Measurements from ENCODE around the gene VMP1.
"Not testable (repeated sequence)": the region's sequence is repeated elsewhere in the genome, so short reads cannot be mapped to it uniquely, and the experiment has no call there.

The VMP1 gene

GRCh38 chr17:59841091-59841881 is 133.8 kb downstream of the VMP1 start:
- DNase-seq (ENCODE audit: low read depth), result peak; percentile 44

DNA sequence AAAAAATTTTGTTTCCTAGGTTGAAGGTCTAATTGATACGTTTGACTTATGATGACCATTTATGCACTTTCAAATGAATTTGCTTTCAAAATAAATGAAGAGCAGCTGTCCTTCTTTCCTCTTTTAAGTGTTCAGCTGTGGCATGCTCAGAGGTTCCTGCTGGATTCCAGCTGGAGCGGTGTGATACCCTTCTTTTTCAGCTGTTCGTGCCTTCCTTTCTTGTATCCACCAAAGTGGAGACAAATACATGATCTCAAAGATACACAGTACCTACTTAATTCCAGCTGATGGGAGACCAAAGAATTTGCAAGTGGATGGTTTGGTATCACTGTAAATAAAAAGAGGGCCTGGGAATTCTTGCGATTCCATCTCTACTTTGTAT is 134.4 kb downstream of the VMP1 start:
- not testable (repeated sequence) for DNase-seq (ENCODE audit: low read depth)

- DNase-seq (ENCODE audit: low read depth), result peak; percentile 97
These were observed 135.6 kb downstream of the VMP1 start for GRCh38 chr17:59842901-59843652.

DNA sequence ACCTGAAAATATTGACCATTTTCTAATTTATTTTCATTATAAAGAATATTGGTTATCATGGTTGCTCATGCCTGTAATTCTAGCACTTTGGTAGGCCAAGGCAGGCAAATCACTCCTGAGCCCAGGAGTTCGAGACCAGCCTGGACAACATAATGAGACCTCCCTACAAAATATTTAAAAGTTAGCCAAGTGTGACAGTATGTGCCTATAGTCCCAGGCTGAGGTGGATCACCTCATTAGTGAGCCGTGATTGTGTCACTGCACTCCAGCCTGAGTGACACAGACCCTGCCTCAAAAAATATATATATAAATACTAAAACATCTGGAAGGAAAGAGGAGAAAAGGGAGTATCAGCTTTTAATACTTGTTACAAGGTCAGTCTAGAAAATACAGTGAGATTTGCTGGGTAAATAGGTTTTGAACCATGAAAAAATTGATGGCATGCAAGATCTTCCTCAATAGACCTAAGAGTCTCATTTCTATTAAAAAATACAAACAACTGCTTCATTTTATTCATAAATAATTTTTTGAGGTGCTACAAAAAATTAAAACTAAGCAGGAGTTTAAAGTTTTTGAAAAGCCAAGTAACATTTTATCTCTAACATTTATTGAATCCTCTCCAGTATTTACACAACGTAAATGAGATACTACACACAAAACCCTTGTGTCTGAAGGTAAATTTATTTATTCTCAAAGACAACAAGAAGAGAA is 137.6 kb downstream of the VMP1 start:
- DNase-seq (ENCODE audit: low read depth), result peak; percentile 69

DNA sequence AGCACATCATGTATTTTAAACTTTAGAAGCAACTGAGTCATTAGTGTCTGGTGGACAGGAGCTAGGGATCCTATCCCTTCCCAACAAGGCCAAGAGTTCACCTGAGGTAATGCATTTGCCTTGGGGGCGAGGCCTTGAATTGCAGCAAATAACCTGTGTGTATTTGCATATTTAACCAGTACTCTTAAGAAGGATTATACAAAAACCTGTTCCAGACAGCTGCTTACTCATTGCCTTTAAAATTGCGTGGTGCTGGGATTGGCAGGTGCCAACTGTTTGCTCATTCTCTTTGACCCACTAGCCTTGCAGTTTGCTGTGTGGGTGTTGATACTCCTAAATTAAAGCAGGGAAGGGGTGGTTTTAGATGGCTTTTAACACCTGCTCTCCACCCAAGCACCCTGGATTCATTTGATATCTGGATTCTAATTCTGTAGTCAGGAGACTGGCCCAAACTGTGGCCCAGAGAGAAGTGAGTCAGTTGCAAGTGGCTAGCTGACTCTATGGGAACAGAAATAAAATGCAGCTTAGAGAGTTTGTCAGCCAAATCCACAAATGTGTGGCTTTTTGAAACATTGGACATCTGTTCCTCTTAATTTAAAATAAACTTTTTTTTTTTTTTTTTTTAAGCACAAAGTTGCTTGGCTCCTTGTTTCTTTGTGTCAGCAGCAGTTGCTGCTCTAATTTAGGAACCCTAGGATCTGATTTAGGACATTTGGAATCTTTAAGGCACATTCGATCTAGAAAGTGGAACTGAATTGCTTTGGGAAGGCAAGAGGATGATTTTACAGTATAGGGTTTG is 138.3 kb downstream of the VMP1 start:
- peak; percentile 84 for DNase-seq (ENCODE audit: low read depth)

DNA sequence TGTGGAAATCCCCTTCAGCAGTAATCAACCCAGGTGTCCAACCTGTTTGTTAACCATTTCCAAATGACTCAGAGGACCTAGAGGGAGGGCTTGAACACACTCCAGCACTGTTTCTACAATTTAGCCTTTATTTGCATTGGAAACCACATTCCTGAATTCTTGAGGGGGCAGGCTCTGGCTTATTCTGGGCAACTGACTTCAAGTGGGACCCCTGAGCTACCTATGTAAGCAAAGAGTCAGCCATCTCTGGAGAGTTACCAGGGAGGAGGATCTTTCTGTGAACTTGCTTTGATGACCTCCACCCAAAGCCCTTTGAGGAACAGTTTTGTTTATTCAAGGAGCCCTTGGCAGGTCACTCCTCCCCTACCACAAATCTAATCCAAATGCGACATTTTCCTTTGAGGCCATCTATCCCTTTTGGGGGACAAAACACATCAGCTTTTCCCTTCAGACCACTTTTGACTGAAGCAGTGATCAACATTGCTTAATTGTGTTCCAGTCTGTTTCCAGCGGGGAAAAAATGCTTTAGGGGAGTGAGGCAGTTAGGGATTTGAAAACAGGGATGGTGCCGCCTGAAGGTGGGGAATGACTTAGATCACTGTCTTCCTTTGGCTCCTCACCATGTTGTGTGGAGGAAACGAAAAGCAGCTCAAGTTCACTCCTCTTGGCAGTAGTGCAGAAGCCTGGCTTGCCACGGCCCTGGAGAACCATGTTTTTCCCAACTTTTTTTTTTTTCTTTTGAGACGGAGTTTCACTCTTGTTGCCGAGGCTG is 139.1 kb downstream of the VMP1 start:
- peak; percentile 94 for DNase-seq (ENCODE audit: low read depth)

- no peak for DNase-seq (ENCODE audit: low read depth)
These were observed 140.9 kb downstream of the VMP1 start for GRCh38 chr17:59848385-59848668.

GRCh38 chr17:59848778-59849177 is 141.3 kb downstream of the VMP1 start:
- DNase-seq (ENCODE audit: low read depth), result peak; percentile 91

DNA sequence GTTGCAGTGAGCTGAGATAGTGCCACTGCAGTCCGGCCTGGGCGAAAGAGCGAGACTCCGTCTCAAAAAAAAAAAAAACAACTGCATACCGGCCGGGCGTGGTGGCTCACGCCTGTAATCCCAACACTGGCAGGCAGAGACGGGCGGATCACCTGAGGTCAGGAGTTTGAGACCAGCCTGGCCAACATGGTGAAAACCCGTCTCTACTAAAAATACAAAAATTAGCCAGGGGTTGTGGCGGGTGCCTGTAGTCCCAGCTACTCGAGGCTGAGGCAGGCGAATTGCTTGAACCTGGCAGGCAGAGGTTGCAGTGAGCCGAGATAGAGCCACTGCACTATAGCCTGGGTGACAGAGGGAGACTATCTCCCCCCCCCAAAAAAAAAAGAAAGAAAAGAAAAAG is 142.9 kb downstream of the VMP1 start:
- DNase-seq (ENCODE audit: low read depth), result not testable (repeated sequence)

- peak; percentile 97 for DNase-seq (ENCODE audit: low read depth)
These were observed 144.3 kb downstream of the VMP1 start for GRCh38 chr17:59851439-59852375.

- not testable (repeated sequence) for DNase-seq (ENCODE audit: low read depth)
These were observed 145.4 kb downstream of the VMP1 start for GRCh38 chr17:59852847-59853167.

DNA sequence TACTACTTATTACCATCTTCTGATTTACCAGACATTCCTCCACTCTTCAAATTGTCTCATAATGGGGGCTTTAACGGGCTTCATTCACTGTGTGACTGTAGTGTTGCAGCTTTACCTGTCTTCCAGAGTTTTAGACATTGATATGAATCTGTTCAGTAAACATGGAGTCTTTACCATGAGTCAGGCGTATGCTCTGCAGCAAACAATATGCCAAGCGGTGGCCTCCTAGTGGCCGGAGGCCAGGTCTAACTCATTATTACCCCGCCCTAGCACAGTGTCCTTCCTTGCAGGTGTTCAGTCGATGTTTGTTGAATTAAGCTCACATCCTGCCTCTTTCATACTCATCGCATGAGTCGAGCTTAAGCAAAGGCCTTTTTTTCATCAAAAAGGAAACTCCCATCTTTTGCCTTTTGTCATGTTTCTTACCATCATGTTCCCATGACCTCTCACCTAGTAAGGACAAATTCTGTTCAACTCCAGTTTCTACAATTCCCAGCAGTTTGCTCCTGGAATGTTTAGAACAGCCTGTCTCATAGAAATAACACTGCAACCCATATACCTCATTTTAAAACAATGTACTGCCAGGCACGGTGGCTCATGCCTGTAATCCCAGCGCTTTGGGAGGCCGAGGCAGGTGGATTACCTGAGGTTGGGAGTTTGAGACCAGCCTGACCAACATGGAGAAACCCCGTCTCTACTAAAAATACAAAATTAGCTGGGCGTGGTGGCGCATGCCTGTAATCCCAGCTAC is 145.9 kb downstream of the VMP1 start:
- peak; percentile 77 for DNase-seq (ENCODE audit: low read depth)

GRCh38 chr17:59853919-59854729 is 146.7 kb downstream of the VMP1 start:
- not testable (repeated sequence) for DNase-seq (ENCODE audit: low read depth)

DNA sequence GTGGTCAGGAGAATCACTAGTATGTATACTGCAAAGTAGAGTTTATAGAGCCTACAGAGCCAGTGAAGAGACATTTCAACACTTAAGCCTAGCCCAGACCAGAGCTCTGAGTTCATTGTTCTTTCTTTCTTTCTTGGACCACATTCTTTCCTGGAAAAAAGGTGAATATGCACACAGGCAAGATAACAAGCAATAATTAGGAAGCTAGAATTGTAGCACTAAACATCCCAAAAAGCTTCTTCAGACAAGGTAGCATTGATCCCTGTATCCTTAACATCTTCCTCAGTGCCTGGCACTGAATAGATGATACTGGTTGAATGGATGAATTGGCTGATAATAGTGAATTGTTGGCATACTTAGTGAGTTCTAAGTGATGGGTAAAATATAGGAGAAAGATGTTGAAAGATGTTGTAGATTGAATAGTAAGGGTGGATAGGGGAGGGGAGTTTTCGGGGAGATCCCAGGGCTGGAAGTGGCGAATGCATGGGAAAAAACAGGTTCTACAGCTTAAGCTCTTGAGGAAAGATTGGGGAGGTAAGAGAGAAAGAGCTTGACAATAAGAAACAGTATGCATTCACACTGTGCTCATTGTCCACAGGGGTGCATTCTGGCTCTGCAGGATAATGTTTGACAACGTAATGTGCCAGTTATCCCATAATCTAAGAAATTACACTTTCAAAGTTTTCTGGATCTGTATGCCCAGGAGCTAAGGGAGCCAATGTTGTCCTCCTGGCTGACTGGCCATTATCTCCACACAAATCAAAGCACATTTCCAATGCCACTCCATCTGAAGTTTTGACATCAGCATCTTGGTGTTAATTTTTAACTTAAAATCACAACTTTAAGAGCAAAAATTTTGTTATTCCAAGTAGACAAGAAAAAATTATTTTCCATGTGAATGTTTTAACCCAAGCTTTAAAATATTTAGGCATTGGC is 149.7 kb downstream of the VMP1 start:
- no peak for DNase-seq (ENCODE audit: low read depth)

- peak; percentile 49 for DNase-seq (ENCODE audit: low read depth)
These were observed 150.8 kb downstream of the VMP1 start for GRCh38 chr17:59858167-59858816.

DNA sequence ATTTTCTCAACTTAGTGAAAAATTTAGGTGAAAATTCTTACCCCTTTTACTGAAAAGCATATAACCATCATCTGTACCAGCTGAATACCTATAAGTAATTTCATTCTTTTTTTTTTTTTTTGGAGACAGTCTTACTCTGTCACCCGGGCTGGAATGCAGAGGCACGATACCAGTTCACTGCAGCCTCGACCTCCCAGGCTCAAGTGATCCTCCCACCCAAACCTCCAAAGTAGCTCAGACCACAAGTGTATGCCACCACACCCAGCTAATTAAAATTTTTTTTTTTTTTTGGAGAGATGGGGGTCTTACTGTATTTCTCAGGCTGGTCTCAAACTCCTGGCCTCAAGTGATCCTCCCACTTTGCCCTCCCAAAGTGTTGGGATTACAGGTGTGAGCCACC is 151.5 kb downstream of the VMP1 start:
- no peak for DNase-seq (ENCODE audit: low read depth)

DNA sequence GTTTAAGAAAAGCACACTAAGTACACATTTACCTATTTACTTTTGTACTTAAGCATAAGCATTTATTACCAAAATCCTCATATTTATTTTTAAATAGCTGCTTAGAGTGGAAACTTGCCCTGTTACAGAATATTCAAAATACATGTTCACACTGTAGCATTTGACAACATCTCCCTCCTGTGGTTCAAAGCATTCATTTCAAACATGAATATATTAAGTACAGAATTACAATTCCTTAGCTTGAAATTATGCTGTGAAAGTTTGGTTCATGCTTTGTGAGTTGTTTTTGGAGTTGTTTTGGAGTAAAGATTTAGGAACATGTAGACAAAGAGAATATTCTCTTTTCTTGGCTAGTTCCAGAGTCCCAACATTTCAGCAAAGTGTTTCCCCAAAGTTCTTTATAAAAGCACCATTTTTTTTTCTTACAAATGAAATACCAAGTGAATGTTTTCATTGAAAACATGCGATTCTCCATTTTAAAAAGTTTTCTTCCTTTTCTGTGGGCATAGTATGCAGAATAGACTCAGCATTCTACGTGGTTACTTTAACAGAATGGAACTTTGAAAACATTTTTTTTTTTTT is 152.1 kb downstream of the VMP1 start:
- DNase-seq (ENCODE audit: low read depth), result peak; percentile 66
